ENCODE measurements around the gene PHC2.

Gene PHC2

GRCh38 chr1:33388805-33389771 is 41.8 kb downstream of the PHC2 start:
- no peak overlapping the region for H3K27ac ChIP-seq
- TF ChIP-seq, protein P1, sequence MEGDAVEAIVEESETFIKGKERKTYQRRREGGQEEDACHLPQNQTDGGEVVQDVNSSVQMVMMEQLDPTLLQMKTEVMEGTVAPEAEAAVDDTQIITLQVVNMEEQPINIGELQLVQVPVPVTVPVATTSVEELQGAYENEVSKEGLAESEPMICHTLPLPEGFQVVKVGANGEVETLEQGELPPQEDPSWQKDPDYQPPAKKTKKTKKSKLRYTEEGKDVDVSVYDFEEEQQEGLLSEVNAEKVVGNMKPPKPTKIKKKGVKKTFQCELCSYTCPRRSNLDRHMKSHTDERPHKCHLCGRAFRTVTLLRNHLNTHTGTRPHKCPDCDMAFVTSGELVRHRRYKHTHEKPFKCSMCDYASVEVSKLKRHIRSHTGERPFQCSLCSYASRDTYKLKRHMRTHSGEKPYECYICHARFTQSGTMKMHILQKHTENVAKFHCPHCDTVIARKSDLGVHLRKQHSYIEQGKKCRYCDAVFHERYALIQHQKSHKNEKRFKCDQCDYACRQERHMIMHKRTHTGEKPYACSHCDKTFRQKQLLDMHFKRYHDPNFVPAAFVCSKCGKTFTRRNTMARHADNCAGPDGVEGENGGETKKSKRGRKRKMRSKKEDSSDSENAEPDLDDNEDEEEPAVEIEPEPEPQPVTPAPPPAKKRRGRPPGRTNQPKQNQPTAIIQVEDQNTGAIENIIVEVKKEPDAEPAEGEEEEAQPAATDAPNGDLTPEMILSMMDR (IDR thresholded peaks at IDR 0.05) = no peak
- TF ChIP-seq ZFX (IDR thresholded peaks at IDR 0.05; ENCODE audit: borderline replicate concordance) = no peak

DNA sequence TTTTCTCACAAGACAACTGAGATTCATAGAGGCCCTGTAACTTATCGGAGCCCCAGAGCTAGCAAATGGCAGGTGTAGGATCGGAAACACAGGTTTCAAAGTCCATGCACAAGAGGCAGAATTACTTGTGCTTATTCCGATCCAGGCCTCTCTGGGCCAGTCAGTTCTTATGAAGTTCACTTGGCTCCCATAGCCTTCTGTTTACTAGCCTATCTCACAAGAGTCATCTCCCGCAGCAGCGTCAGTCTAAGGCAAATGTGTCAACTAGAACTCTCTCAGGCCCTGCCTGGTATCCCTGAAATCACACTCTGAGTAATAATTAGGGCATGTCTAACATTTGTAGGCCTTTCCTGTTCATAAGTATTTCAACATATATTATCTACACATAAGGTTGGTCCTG is 43.3 kb downstream of the PHC2 start:
- no peak overlapping the region for H3K27ac ChIP-seq
- TF ChIP-seq ZFX (IDR thresholded peaks at IDR 0.05; ENCODE audit: borderline replicate concordance) = no peak
- TF ChIP-seq, protein P1 (IDR thresholded peaks at IDR 0.05) = no peak

GRCh38 chr1:33385251-33385650 is 45.6 kb downstream of the PHC2 start:
- TF ChIP-seq, protein P1 (IDR thresholded peaks at IDR 0.05) = no peak
- TF ChIP-seq ZFX (IDR thresholded peaks at IDR 0.05; ENCODE audit: borderline replicate concordance) = no peak
- no peak overlapping the region for H3K27ac ChIP-seq

GRCh38 chr1:33384040-33384812 is 46.7 kb downstream of the PHC2 start:
- H3K27ac ChIP-seq = no peak overlapping the region
- no peak for TF ChIP-seq ZFX (IDR thresholded peaks at IDR 0.05; ENCODE audit: borderline replicate concordance)
- TF ChIP-seq, protein P1 (IDR thresholded peaks at IDR 0.05) = no peak

DNA sequence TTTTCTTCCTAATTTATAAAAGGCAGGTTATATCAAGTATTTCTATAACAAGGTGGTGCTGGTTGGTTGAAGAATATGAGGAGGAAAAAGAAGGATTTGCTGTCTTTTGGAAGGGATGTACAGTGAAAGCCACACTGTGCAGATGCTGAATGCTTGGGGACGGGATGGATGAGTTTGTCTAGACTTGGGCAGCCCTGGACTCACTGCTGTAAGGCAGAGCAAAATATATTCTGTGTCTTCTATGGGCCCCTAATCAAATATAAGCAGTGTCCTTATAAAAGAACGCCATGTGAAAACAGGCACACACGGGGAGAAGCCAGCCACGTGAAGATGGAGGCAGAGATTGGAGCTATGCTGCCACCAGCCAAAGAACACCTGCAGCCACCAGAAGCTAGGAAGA is 47.4 kb downstream of the PHC2 start:
- TF ChIP-seq, protein P1 (IDR thresholded peaks at IDR 0.05) = no peak
- TF ChIP-seq ZFX (IDR thresholded peaks at IDR 0.05; ENCODE audit: borderline replicate concordance) = no peak
- no peak overlapping the region for H3K27ac ChIP-seq

DNA sequence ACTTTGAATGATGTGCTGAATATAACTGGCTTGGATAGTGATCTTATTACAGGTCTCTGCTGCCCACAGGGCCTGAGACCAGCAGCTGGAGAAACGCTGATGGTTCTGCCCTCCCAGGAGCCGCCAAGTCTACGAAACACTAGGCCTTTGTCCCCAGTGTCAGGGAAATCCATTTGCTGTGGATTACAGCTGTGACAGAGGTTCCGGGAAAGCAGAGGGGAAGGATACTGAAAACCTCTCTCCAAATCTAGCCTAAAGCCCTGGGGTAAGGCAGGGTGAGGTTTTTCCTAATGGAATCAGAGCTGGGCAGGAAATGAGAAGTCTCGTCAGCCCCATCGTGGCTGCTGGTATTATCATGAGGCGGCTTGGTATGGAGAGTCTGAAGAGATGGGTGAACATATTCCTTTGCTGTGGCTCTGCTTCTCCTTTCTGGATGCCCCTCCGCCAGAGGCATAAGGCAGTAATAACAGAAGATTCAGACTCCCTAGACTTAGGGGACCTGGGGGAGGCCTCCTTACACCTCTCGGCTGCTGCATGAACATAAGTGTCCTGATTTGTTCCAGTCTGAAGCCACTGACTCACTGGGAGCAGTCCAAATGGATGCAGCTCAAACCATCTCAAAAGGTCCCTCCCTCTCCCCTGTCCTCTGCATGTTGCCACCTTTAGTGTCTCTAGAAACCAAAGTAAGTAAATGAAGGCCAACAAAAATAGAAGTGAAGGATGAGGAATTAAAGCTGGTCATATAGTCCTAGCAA is 48.1 kb downstream of the PHC2 start:
- TF ChIP-seq, protein P1 (IDR thresholded peaks at IDR 0.05) = no peak
- no peak for TF ChIP-seq ZFX (IDR thresholded peaks at IDR 0.05; ENCODE audit: borderline replicate concordance)
- H3K27ac ChIP-seq = no peak overlapping the region

Data from 22Rv1 (cell line).